ENCODE data around the gene TBL3.

Gene TBL3

DNA sequence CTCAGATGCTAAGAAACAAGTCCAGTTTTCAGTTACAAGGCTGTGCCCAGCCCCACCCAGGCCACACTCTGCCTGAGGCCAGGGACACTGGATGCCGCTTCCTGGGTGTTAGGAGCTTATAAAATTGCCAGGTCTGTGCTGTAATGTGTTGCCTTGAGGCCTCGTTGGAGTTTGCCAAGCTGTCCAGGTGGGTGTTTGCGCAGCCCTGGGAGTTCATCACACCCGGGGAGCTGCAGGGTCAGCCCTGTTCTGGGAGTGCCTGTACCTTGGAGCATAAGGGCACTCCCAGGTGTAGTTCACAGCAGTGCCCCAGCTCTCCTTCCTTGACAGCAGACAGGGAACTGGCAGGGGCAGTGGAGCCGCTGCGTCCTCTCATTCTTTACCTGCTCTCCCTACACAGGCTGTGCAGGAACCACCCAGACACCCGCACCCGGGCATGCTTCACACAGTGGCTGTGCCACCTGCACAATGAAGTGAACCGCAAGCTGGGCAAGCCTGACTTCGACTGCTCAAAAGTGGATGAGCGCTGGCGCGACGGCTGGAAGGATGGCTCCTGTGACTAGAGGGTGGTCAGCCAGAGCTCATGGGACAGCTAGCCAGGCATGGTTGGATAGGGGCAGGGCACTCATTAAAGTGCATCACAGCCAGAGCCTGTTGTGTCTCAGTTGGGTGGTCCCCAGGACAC lies 13.8 kb downstream of the TBL3 start:
- Histone ChIP-seq H3K27me3 (ENCODE audit: insufficient read depth, low read length) (peaks cover 39% of the 10 kb centered on the region), H3K4me3 (ENCODE audit: low read depth, low read length) (peak overlapping the region; percentile 95), H3K79me2 (ENCODE audit: control insufficient read depth, insufficient read depth, low read length, unreplicated experiment) (peaks cover 15% of the 10 kb centered on the region), H2AFZ (ENCODE audit: low read length, unreplicated experiment) (no peak overlapping the region), H3K27ac (ENCODE audit: low read depth, low read length) (no peak overlapping the region), H3K36me3 (ENCODE audit: insufficient read depth, low read length) (peaks cover 6% of the 10 kb centered on the region; the same call in 1 of the 2 replicates), H3K4me1 (ENCODE audit: control insufficient read depth, insufficient read depth, low read length, unreplicated experiment) (peaks cover 15% of the 10 kb centered on the region)

DNA sequence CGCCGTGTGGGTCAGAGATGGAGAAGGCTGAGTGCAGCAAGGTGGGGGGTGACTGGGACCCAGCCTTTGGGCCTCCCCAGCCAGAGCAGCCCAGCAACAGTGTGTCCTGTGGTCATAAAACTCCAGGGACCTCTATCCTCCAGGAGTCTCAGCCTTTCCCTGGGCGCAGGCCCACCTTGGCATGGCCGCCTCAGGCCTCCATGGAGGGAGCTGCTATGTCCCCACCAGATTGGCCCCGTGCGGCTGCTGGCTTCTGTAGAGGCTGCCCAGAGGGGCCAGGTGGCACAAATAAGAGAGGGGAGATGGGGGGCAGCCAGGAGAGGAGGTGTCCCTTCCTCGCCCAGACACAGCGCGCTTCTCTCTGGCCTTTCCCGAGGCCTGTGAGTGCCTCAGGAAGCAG lies 15.3 kb downstream of the TBL3 start:
- Histone ChIP-seq H3K36me3 (ENCODE audit: insufficient read depth, low read length) (peaks cover 6% of the 10 kb centered on the region; the same call in 1 of the 2 replicates), H2AFZ (ENCODE audit: low read length, unreplicated experiment) (no peak overlapping the region), H3K27me3 (ENCODE audit: insufficient read depth, low read length) (peaks cover 35% of the 10 kb centered on the region), H3K4me3 (ENCODE audit: low read depth, low read length) (no peak overlapping the region), H3K4me1 (ENCODE audit: control insufficient read depth, insufficient read depth, low read length, unreplicated experiment) (peaks cover 18% of the 10 kb centered on the region), H3K27ac (ENCODE audit: low read depth, low read length) (no peak overlapping the region), H3K79me2 (ENCODE audit: control insufficient read depth, insufficient read depth, low read length, unreplicated experiment) (peaks cover 15% of the 10 kb centered on the region)

DNA sequence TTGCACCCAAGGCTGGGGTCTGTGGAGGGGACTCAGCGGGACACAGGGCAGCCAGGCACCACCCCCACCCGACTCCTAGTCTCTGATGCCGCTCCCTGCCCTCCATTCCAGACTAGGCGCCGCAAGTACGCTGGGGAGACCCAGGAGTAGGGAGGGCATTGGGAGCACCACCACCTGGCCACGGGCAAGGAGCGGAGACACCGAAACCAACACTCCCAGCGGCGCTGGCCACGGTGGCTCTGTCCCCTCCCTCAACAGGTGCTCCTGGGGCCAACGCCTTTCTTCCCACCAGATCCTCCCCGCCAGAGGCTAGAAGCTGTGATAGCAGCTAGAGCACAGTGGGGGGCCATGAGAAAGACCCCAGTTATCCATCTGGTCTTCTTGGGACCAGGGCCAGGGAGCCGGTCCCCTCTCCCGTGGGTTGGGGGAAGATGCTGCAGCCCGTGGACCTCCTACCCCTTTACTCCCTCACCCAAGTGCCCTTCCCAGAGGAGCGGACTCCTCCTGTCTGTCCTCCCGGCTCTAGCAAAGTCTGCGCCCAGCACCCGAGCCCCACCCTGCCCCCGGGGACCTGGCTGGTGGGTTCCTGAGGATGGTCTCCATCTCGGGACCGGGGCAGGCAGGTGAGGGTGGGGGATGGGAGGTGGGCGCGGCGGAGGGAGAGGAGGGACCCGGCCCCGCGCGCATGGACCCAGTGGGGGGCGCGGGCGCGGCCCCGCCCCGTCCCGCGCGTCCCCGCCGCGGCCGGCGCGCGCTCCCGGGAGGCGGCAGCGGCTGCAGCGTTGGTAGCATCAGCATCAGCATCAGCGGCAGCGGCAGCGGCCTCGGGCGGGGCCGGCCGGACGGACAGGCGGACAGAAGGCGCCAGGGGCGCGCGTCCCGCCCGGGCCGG lies 17.6 kb downstream of the TBL3 start, which contains the start of gene SYNGR3:
Gene SYNGR3, plus strand, starts transcription at position 762 of the 892 bp plus-strand sequence. CDS start 133 bp downstream, outside the sequence.
- peaks cover 15% of the 10 kb centered on the region for H3K79me2 ChIP-seq (ENCODE audit: control insufficient read depth, insufficient read depth, low read length, unreplicated experiment)
- H3K4me3 ChIP-seq (ENCODE audit: low read depth, low read length) = peak within 1 kb of the TSS; percentile 62
- H3K27ac ChIP-seq (ENCODE audit: low read depth, low read length) = no peak within 1 kb of the TSS
- H3K27me3 ChIP-seq (ENCODE audit: insufficient read depth, low read length) = peaks cover 24% of the 10 kb centered on the region
- H3K36me3 ChIP-seq (ENCODE audit: insufficient read depth, low read length) = peaks cover 6% of the 10 kb centered on the region; the same call in 1 of the 2 replicates
- no peak within 1 kb of the TSS for H2AFZ ChIP-seq (ENCODE audit: low read length, unreplicated experiment)
- H3K4me1 ChIP-seq (ENCODE audit: control insufficient read depth, insufficient read depth, low read length, unreplicated experiment) = peaks cover 25% of the 10 kb centered on the region

DNA sequence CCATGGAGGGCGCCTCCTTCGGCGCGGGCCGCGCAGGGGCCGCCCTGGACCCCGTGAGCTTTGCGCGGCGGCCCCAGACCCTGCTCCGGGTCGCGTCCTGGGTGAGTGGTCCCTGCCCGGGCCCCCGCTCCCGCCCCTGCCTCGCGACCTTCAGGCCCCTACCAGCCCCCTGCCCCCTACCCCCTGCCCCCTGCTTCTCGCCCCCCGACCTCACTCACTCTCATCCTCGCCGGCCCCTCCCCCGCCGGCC lies 18.2 kb downstream of the TBL3 start:
- no peak overlapping the region for H3K27ac ChIP-seq (ENCODE audit: low read depth, low read length)
- peaks cover 21% of the 10 kb centered on the region for H3K4me1 ChIP-seq (ENCODE audit: control insufficient read depth, insufficient read depth, low read length, unreplicated experiment)
- peaks cover 11% of the 10 kb centered on the region for H3K79me2 ChIP-seq (ENCODE audit: control insufficient read depth, insufficient read depth, low read length, unreplicated experiment)
- H3K27me3 ChIP-seq (ENCODE audit: insufficient read depth, low read length) = peaks cover 24% of the 10 kb centered on the region
- peak overlapping the region; percentile 62 for H3K4me3 ChIP-seq (ENCODE audit: low read depth, low read length)
- no peak overlapping the region for H2AFZ ChIP-seq (ENCODE audit: low read length, unreplicated experiment)
- peaks cover 6% of the 10 kb centered on the region; the same call in 1 of the 2 replicates for H3K36me3 ChIP-seq (ENCODE audit: insufficient read depth, low read length)

DNA sequence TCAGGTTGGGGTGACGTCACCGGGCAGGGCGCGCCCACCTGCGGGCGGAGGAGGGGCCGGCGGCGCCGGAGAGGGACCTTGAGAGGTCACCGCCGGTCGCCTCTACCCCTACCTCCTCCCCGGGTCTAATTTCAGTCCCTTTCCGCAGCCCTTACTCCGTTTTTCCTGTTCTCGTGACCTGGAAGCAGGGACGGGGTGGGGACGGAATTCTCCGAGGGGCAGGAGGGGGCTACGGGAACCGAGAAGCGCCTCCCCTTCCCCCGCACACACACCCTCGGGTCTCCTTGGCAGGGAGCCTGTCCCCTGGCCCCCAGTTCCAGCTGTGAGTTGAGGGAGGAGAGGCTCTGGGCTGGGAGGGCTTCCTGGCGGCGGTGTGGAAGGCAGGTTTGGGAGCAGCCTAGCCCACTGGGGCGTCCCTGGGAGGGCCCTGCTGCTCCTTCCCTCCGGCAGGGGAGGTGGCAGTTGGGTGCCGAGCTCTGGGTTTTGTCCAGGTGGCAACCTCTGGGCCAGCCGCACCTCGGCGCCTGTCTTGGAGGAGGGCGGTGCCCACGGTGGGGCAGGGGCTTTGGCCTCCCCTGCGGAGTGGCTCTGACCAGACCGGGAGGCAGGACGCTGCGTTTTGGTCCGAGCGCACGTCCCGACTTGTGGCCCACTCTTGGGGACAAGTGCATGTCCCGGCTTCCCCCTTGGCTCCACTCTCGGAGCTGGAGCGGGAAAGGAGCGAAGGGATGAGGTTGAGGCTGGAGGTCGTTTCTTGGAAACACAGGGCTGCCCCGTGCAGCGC lies 18.7 kb downstream of the TBL3 start:
- H3K79me2 ChIP-seq (ENCODE audit: control insufficient read depth, insufficient read depth, low read length, unreplicated experiment) = peaks cover 6% of the 10 kb centered on the region
- peaks cover 6% of the 10 kb centered on the region; the same call in 1 of the 2 replicates for H3K36me3 ChIP-seq (ENCODE audit: insufficient read depth, low read length)
- H3K4me3 ChIP-seq (ENCODE audit: low read depth, low read length) = peak overlapping the region; percentile 62
- no peak overlapping the region for H2AFZ ChIP-seq (ENCODE audit: low read length, unreplicated experiment)
- no peak overlapping the region for H3K27ac ChIP-seq (ENCODE audit: low read depth, low read length)
- peaks cover 24% of the 10 kb centered on the region for H3K27me3 ChIP-seq (ENCODE audit: insufficient read depth, low read length)
- H3K4me1 ChIP-seq (ENCODE audit: control insufficient read depth, insufficient read depth, low read length, unreplicated experiment) = peaks cover 16% of the 10 kb centered on the region

DNA sequence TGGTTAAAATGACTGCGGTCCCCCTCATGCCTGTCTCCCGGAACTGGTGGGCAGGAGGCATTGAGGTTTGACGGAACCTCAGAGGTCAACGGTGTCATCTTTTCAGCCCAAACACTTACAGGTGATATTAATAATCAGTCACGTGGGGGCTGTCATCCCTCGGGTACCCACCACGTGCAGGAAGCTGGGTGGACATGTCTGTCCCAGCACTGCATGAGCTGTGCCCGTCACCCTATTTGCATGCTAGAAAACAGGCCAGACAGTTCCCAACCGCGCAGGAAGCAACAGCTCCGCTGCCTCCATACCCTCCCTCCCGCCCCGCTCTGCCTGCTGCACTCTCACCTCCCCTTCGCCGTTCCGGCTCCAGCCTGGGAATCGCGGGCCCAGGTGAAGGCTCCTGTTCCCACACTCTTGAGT lies 19.3 kb downstream of the TBL3 start:
- Histone ChIP-seq H2AFZ (ENCODE audit: low read length, unreplicated experiment) (no peak overlapping the region), H3K27ac (ENCODE audit: low read depth, low read length) (no peak overlapping the region), H3K79me2 (ENCODE audit: control insufficient read depth, insufficient read depth, low read length, unreplicated experiment) (no peaks in the 10 kb centered on the region), H3K4me3 (ENCODE audit: low read depth, low read length) (peak overlapping the region; percentile 65; the same call in 1 of the 2 replicates), H3K4me1 (ENCODE audit: control insufficient read depth, insufficient read depth, low read length, unreplicated experiment) (peaks cover 15% of the 10 kb centered on the region), H3K36me3 (ENCODE audit: insufficient read depth, low read length) (peaks cover 6% of the 10 kb centered on the region; the same call in 1 of the 2 replicates), H3K27me3 (ENCODE audit: insufficient read depth, low read length) (peaks cover 24% of the 10 kb centered on the region)

DNA sequence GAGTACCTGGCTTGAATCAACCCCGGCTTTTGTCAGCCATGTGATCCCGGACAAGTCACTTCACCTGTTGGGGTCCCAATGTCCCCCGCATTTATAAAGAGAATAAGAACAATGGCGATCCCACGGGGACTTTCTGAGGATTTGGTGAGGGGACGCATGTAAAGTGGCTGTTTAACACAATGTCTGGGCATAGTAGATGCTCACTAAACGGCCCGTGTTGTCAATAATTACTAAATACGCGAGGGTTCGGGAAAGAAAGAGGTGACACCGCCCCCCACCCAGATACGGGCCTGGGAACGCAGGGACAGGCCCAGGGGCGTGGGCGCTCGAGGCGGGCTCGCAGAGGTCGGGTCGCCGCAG lies 19.7 kb downstream of the TBL3 start:
- Histone ChIP-seq H3K4me1 (ENCODE audit: control insufficient read depth, insufficient read depth, low read length, unreplicated experiment) (peaks cover 15% of the 10 kb centered on the region), H3K27me3 (ENCODE audit: insufficient read depth, low read length) (peaks cover 24% of the 10 kb centered on the region), H2AFZ (ENCODE audit: low read length, unreplicated experiment) (peak overlapping the region; percentile 68), H3K4me3 (ENCODE audit: low read depth, low read length) (peak overlapping the region; percentile 65), H3K79me2 (ENCODE audit: control insufficient read depth, insufficient read depth, low read length, unreplicated experiment) (no peaks in the 10 kb centered on the region), H3K27ac (ENCODE audit: low read depth, low read length) (no peak overlapping the region), H3K36me3 (ENCODE audit: insufficient read depth, low read length) (peaks cover 3% of the 10 kb centered on the region; the same call in 1 of the 2 replicates)

DNA sequence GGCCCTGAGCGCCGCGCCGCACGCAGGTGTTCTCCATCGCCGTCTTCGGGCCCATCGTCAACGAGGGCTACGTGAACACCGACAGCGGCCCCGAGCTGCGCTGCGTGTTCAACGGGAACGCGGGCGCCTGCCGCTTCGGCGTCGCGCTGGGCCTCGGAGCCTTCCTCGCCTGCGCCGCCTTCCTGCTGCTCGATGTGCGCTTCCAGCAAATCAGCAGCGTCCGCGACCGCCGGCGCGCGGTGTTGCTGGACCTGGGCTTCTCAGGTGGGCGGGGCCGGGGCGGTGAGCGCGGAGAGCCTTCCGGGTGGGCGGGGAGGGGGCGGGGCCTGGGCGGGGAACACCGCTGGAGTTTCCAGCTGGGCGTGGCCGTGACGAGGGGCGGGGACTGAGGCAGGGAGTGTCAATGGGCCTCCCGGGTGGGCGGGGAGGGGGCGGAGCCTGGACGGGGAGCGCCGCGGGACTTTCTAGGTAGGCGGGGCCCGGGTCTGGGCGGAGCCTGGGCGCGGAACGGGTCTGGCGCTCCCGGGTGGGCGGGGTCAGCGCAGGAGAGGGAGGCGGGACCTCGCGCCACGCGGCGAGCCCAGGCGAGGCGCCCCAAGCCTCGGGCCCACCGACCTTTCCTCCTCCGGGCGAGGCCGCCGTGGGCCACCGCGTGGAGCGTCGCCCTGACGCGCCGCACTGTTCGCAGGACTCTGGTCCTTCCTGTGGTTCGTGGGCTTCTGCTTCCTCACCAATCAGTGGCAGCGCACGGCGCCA lies 20.3 kb downstream of the TBL3 start:
- Histone ChIP-seq H3K27ac (ENCODE audit: low read depth, low read length) (no peak overlapping the region), H2AFZ (ENCODE audit: low read length, unreplicated experiment) (peak overlapping the region; percentile 91), H3K79me2 (ENCODE audit: control insufficient read depth, insufficient read depth, low read length, unreplicated experiment) (no peaks in the 10 kb centered on the region), H3K4me1 (ENCODE audit: control insufficient read depth, insufficient read depth, low read length, unreplicated experiment) (peaks cover 15% of the 10 kb centered on the region), H3K4me3 (ENCODE audit: low read depth, low read length) (peak overlapping the region; percentile 76), H3K36me3 (ENCODE audit: insufficient read depth, low read length) (no peaks in the 10 kb centered on the region), H3K27me3 (ENCODE audit: insufficient read depth, low read length) (peaks cover 24% of the 10 kb centered on the region)

DNA sequence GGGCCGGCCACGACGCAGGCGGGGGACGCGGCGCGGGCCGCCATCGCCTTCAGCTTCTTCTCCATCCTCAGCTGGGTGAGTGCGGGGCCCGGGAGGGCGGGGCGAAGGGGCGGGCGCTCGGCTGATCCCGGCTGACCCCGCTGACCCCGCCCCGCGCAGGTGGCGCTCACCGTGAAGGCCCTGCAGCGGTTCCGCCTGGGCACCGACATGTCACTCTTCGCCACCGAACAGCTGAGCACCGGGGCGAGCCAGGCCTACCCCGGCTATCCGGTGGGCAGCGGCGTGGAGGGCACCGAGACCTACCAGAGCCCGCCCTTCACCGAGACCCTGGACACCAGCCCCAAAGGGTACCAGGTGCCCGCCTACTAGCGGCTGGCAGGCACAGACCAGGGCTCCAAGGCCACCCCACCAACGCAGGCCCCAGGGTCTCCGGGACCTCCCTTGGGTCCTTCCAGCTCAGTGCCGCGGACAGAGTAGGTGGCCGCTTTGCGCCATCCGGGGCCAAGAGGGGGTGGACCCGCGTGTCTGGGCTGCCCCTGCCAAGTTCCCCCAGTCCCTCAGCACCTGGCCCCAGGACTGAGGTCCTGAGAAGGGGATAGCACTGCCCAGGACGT lies 21.0 kb downstream of the TBL3 start:
- Histone ChIP-seq H3K36me3 (ENCODE audit: insufficient read depth, low read length) (no peaks in the 10 kb centered on the region), H3K27me3 (ENCODE audit: insufficient read depth, low read length) (peaks cover 24% of the 10 kb centered on the region), H3K27ac (ENCODE audit: low read depth, low read length) (no peak overlapping the region), H3K4me1 (ENCODE audit: control insufficient read depth, insufficient read depth, low read length, unreplicated experiment) (peaks cover 21% of the 10 kb centered on the region), H3K4me3 (ENCODE audit: low read depth, low read length) (peak overlapping the region; percentile 76), H2AFZ (ENCODE audit: low read length, unreplicated experiment) (peak overlapping the region; percentile 91), H3K79me2 (ENCODE audit: control insufficient read depth, insufficient read depth, low read length, unreplicated experiment) (no peaks in the 10 kb centered on the region)

All from ACC112 (cell line).